GM19467 (cell line): Measurements from ENCODE around the gene MOGAT2.
"Not testable (repeated sequence)": the region's sequence is repeated elsewhere in the genome, so short reads cannot be mapped to it uniquely, and the experiment has no call there.

ENCODE experiments used
- ATAC-seq: cut with Tn5 transposase; IDR thresholded peaks from one replicate; pipeline ENCODE4 v1.9.1; 2021; ENCODE audit warnings: mild to moderate bottlenecking, moderate library complexity; ENCODE audit not compliant: unreplicated experiment

Gene MOGAT2

GRCh38 chr11:75748729-75749273 lies 31.2 kb downstream of the MOGAT2 start:
- ATAC-seq, result not testable (repeated sequence)

- ATAC-seq, result not testable (repeated sequence)
Observed at GRCh38 chr11:75754933-75755332, 37.3 kb downstream of the MOGAT2 start.

GRCh38 chr11:75757651-75758050 lies 40.0 kb downstream of the MOGAT2 start:
- ATAC-seq, result no peak

- ATAC-seq, result no peak
Observed at GRCh38 chr11:75759832-75760231, 42.2 kb downstream of the MOGAT2 start.

GRCh38 chr11:75760243-75760642 lies 42.6 kb downstream of the MOGAT2 start:
- no peak for ATAC-seq

- no peak for ATAC-seq
Observed at GRCh38 chr11:75760710-75761493, 43.3 kb downstream of the MOGAT2 start.

- no peak for ATAC-seq
Observed at GRCh38 chr11:75762158-75762557, 44.5 kb downstream of the MOGAT2 start.

GRCh38 chr11:75762885-75763284 lies 45.2 kb downstream of the MOGAT2 start:
- ATAC-seq, result no peak

GRCh38 chr11:75763846-75764245 lies 46.2 kb downstream of the MOGAT2 start:
- no peak for ATAC-seq

GRCh38 chr11:75765116-75765515 lies 47.5 kb downstream of the MOGAT2 start:
- no peak for ATAC-seq

- ATAC-seq, result no peak
Observed at GRCh38 chr11:75766443-75767227, 49.0 kb downstream of the MOGAT2 start.

GRCh38 chr11:75767228-75767572 lies 49.6 kb downstream of the MOGAT2 start:
- no peak for ATAC-seq

GRCh38 chr11:75767793-75768111 lies 50.1 kb downstream of the MOGAT2 start:
- no peak for ATAC-seq

- peak; percentile 62 for ATAC-seq
Observed at GRCh38 chr11:75768112-75768908, 50.7 kb downstream of the MOGAT2 start, which contains the start of gene DGAT2. TSS of gene DGAT2 (plus strand) at chr11:75768778. CDS start at chr11:75768992, 214 bp downstream.

- ATAC-seq, result no peak
Observed at GRCh38 chr11:75768909-75769771, 51.5 kb downstream of the MOGAT2 start.

GRCh38 chr11:75770102-75770501 lies 52.5 kb downstream of the MOGAT2 start:
- ATAC-seq, result no peak

- no peak for ATAC-seq
Observed at GRCh38 chr11:75771646-75772410, 54.2 kb downstream of the MOGAT2 start.

GRCh38 chr11:75773595-75774353 lies 56.1 kb downstream of the MOGAT2 start:
- peak; percentile 59 for ATAC-seq

- ATAC-seq, result no peak
Observed at GRCh38 chr11:75775056-75775455, 57.4 kb downstream of the MOGAT2 start.
